ENCODE results near the gene SMCO2.

SMCO2 gene

DNA sequence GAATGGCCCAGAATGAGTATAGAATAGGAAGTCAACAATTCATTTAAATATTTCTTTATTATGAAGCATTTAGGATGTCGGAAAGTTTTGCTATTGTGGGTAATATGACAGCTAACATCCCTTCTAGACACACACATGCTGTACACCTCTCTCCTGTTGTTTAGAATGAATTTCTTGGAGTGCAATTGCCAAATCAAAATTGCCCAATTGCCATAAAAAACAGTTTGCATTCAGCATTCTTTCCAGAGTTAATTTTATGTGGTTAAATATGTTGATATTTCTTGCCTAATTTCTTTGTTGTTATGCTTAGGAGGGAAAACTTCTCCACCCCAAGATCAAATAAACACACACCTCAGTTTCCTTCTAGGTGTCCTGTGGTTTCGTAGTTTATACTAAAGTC is 16.9 kb upstream of the SMCO2 start:
- no peak for DNase-seq (ENCODE audit: extremely low read depth, insufficient read length)
- TF ChIP-seq, protein P1, sequence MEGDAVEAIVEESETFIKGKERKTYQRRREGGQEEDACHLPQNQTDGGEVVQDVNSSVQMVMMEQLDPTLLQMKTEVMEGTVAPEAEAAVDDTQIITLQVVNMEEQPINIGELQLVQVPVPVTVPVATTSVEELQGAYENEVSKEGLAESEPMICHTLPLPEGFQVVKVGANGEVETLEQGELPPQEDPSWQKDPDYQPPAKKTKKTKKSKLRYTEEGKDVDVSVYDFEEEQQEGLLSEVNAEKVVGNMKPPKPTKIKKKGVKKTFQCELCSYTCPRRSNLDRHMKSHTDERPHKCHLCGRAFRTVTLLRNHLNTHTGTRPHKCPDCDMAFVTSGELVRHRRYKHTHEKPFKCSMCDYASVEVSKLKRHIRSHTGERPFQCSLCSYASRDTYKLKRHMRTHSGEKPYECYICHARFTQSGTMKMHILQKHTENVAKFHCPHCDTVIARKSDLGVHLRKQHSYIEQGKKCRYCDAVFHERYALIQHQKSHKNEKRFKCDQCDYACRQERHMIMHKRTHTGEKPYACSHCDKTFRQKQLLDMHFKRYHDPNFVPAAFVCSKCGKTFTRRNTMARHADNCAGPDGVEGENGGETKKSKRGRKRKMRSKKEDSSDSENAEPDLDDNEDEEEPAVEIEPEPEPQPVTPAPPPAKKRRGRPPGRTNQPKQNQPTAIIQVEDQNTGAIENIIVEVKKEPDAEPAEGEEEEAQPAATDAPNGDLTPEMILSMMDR (IDR thresholded peaks at IDR 0.05; ENCODE audit: insufficient read depth, low read length, poor library complexity, severe bottlenecking), result no peak
- no peaks in the 10 kb centered on the region for H3K36me3 ChIP-seq (ENCODE audit: control insufficient read depth, insufficient read depth, low read length)
- H3K4me3 ChIP-seq (replicated peaks; ENCODE audit: low read depth, low read length), result no peak overlapping the region
- no peaks in the 10 kb centered on the region for H3K27me3 ChIP-seq (replicated peaks; ENCODE audit: control insufficient read depth, insufficient read depth, low read length)

DNA sequence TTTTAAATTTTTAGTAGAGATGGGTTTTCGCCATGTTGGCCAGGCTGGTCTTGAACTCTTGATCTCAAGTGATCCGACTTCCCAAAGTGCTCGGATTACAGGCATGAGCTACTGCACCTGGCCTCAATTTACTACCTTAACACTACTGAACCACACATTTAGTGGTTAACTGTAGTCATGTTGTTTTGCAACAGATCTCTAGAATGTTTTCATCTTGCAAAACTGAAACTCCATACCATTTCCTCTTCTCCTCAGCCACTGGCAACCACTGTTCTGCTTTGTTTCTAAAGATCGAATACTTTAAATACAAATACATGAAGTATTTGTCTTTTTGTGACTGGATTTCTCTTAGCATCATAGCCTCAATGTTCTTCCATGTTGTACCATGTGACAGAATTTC is 15.4 kb upstream of the SMCO2 start:
- no peak overlapping the region for H3K4me3 ChIP-seq (replicated peaks; ENCODE audit: low read depth, low read length)
- H3K36me3 ChIP-seq (ENCODE audit: control insufficient read depth, insufficient read depth, low read length), result no peaks in the 10 kb centered on the region
- DNase-seq (ENCODE audit: extremely low read depth, insufficient read length), result no peak
- no peaks in the 10 kb centered on the region for H3K27me3 ChIP-seq (replicated peaks; ENCODE audit: control insufficient read depth, insufficient read depth, low read length)
- TF ChIP-seq, protein P1 (IDR thresholded peaks at IDR 0.05; ENCODE audit: insufficient read depth, low read length, poor library complexity, severe bottlenecking), result no peak

DNA sequence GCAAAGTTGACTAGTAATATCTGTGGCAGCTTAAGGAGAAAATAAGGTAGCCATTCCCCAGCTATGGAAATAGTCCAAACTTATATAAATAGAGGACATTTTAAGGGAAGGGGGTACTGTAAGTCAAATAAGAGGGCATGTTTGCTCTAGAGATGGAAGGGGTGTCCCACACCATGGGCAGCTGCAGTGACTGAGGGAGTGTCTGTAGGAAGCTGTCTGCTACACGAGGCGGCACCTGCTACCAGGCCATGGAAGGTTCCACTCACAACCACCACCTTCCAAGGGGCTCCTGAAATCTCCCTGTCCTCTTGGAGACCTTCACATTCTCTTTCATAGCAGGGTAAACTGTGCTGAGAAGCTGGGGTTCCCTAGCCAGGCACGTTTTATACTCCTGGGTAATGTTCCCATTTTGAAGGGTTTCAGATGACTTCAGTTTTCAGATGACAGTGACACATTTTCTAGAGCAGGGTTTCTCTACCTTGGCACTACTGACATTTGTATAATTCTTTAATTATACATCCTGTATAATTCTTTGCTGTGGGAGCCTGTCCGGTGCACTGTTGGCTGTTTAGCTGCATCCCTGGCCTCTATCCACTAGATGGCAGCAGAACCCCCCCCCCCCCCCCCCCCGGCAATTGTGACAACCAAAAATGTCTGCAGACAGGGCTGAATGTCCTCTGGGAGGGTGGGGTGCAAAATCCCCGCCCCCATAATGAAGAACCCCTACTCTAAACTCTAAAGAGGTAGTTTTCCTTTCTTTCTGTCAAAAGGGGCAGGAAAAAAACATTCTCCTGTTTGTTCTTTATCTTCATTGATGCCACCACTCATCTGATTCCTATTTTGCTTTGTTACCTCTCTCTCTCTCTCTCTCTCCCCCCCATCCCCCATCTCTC is 11.6 kb upstream of the SMCO2 start:
- H3K4me3 ChIP-seq (replicated peaks; ENCODE audit: low read depth, low read length), result no peak overlapping the region
- TF ChIP-seq, protein P1 (IDR thresholded peaks at IDR 0.05; ENCODE audit: insufficient read depth, low read length, poor library complexity, severe bottlenecking), result peak; percentile 60
- H3K27me3 ChIP-seq (replicated peaks; ENCODE audit: control insufficient read depth, insufficient read depth, low read length), result no peaks in the 10 kb centered on the region
- DNase-seq (ENCODE audit: extremely low read depth, insufficient read length), result peak; percentile 23
- H3K36me3 ChIP-seq (ENCODE audit: control insufficient read depth, insufficient read depth, low read length), result no peaks in the 10 kb centered on the region

DNA sequence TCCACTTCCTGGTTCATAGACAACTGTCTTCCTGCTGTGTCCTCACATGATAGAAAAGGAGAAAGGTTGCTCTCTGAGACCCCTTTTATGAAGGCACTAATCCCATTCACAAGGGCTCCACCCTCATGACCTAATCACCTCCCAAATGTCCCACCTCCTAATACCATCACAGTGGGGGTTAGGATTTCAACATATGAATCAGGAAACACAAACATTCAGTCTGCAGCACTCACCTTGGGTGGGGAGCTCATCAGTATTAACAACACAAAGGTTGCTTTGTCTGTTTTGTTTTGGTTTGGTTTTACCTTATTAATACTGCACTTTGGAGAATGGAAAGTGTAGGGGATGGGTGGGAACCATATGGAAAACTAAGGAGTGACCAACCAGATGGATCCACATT is 10.5 kb upstream of the SMCO2 start:
- no peaks in the 10 kb centered on the region for H3K27me3 ChIP-seq (replicated peaks; ENCODE audit: control insufficient read depth, insufficient read depth, low read length)
- TF ChIP-seq, protein P1 (IDR thresholded peaks at IDR 0.05; ENCODE audit: insufficient read depth, low read length, poor library complexity, severe bottlenecking), result no peak
- H3K4me3 ChIP-seq (replicated peaks; ENCODE audit: low read depth, low read length), result no peak overlapping the region
- H3K36me3 ChIP-seq (ENCODE audit: control insufficient read depth, insufficient read depth, low read length), result no peaks in the 10 kb centered on the region
- no peak for DNase-seq (ENCODE audit: extremely low read depth, insufficient read length)

DNA sequence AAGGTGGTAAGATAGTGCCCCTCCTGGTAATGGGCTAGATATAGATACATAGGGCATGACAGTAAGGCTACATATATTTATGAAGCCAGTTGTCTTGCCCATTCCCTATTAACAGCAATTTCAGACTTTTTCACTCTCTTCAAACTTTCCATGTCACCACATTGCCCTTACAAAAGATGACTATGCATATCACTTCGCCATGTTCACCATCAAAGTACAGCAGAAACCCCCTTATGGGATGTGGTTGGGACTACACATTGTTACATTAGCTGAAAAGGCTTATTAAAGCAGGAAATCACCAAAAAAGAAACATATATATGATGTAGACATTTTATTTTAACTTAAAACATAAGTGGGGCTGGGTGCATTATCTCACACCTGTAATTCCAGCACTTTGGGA is 9.8 kb upstream of the SMCO2 start:
- no peak for DNase-seq (ENCODE audit: extremely low read depth, insufficient read length)
- no peak overlapping the region for H3K4me3 ChIP-seq (replicated peaks; ENCODE audit: low read depth, low read length)
- no peaks in the 10 kb centered on the region for H3K36me3 ChIP-seq (ENCODE audit: control insufficient read depth, insufficient read depth, low read length)
- no peaks in the 10 kb centered on the region for H3K27me3 ChIP-seq (replicated peaks; ENCODE audit: control insufficient read depth, insufficient read depth, low read length)
- TF ChIP-seq, protein P1 (IDR thresholded peaks at IDR 0.05; ENCODE audit: insufficient read depth, low read length, poor library complexity, severe bottlenecking), result no peak

Measured in GM06990 (cell line).